Left ventricle myocardium inferior (tissue), 1 donor: Measurements from ENCODE around the gene KCNN3. TPM values are rescaled to one million over a fixed set of nuclear protein-coding genes. Genes with fewer than 3 reads are reported as not detected.

ENCODE experiments used
- DNase-seq: peaks from one replicate; pipeline ENCODE4 v3.0.0-alpha.2; 2020
- H3K27ac ChIP-seq: fragments of 200-600 bp; replicated peaks from 2 replicates; pipeline ENCODE4 v1.8.0; 2021
- H3K27me3 ChIP-seq: fragments of 200-600 bp; 2 replicates; pipeline ENCODE4 v1.8.0; 2021; ENCODE audit warnings: low read depth
- H3K36me3 ChIP-seq: fragments of 200-600 bp; 2 replicates; pipeline ENCODE4 v1.8.0; 2021
- H3K4me1 ChIP-seq: fragments of 200-600 bp; 2 replicates; pipeline ENCODE4 v1.8.0; 2021
- H3K4me3 ChIP-seq: fragments of 200-600 bp; 2 replicates; pipeline ENCODE4 v1.8.0; 2021; ENCODE audit warnings: mild to moderate bottlenecking, moderate library complexity
- H3K9me3 ChIP-seq: fragments of 200-600 bp; replicated peaks from 2 replicates; pipeline ENCODE4 v1.8.0; 2021
- CTCF ChIP-seq: fragments of 200-600 bp; IDR thresholded peaks from 2 replicates; pipeline ENCODE4 v1.8.0; 2021; ENCODE audit warnings: antibody characterized with exemption, mild to moderate bottlenecking, borderline replicate concordance
- intact Hi-C: fragments of 100-400 bp; cut with micrococcal nuclease; formaldehyde crosslinking; loops from one replicate; pipeline ENCODE4 v1.11.0; 2022
- total RNA-seq: library from RNA; stranded (reverse); fragmentation: NEBNext Ultra II Directional; extraction: Animal tissue kit (Norgen Biotek cat#: 25700); gene quantifications from one replicate; pipeline ENCODE4 v1.2.1, GENCODE V29; 2021
- donor health status: DM: no; HTN: yes; CAD: no; lungs with severe emphysema.

KCNN3 gene
- total RNA-seq, 1 donor from 2014 or later, result 4.8 TPM

GRCh38 chr1:154768456-154769125 is 101.5 kb downstream of the KCNN3 start:
- intact Hi-C loops, result loop anchor here (10.0 kb wide), 2 partner anchors 106 to 204 kb away; partner anchors contain the start of genes CHRNB2 and KCNN3
- no peak for DNase-seq
- Histone ChIP-seq H3K4me3 (no peak overlapping the region), H3K27ac (peak overlapping the region; percentile 55), H3K36me3 (no peaks in the 10 kb centered on the region), H3K4me1 (peaks cover 24% of the 10 kb centered on the region), H3K27me3 (no peaks in the 10 kb centered on the region), H3K9me3 (no peaks in the 10 kb centered on the region)
- TF ChIP-seq CTCF, result no peak

GRCh38 chr1:154767315-154768240 is 102.5 kb downstream of the KCNN3 start:
- peak; percentile 64 for DNase-seq
- no peak for TF ChIP-seq CTCF
- intact Hi-C loops, result loop anchor here (10.0 kb wide), 2 partner anchors 107 to 203 kb away; partner anchors contain the start of genes CHRNB2 and KCNN3
- no peaks in the 10 kb centered on the region for H3K36me3 ChIP-seq
- H3K9me3 ChIP-seq, result no peaks in the 10 kb centered on the region
- H3K27ac ChIP-seq, result peak overlapping the region; percentile 55
- no peaks in the 10 kb centered on the region for H3K27me3 ChIP-seq
- H3K4me3 ChIP-seq, result no peak overlapping the region
- peaks cover 24% of the 10 kb centered on the region for H3K4me1 ChIP-seq

GRCh38 chr1:154765970-154766369 is 104.1 kb downstream of the KCNN3 start:
- Histone ChIP-seq H3K4me1 (peaks cover 24% of the 10 kb centered on the region), H3K27ac (no peak overlapping the region), H3K36me3 (no peaks in the 10 kb centered on the region), H3K4me3 (no peak overlapping the region), H3K9me3 (no peaks in the 10 kb centered on the region), H3K27me3 (peaks cover 5% of the 10 kb centered on the region)
- peak; percentile 56 for TF ChIP-seq CTCF
- no peak for DNase-seq
- intact Hi-C loops, result loop anchor here (10.0 kb wide), 2 partner anchors 109 to 201 kb away; partner anchors contain the start of genes CHRNB2 and KCNN3

GRCh38 chr1:154764773-154765172 is 105.3 kb downstream of the KCNN3 start:
- no peak overlapping the region for H3K27ac ChIP-seq
- DNase-seq, result no peak
- TF ChIP-seq CTCF, result no peak
- peaks cover 35% of the 10 kb centered on the region for H3K4me1 ChIP-seq
- no peaks in the 10 kb centered on the region for H3K36me3 ChIP-seq
- no peaks in the 10 kb centered on the region for H3K9me3 ChIP-seq
- H3K27me3 ChIP-seq, result peaks cover 9% of the 10 kb centered on the region
- intact Hi-C loops, result loop anchor here (10.0 kb wide), 2 partner anchors 110 to 200 kb away; partner anchors contain the start of genes CHRNB2 and KCNN3
- no peak overlapping the region for H3K4me3 ChIP-seq

GRCh38 chr1:154764181-154764580 is 105.9 kb downstream of the KCNN3 start:
- intact Hi-C loops, result loop anchor here (10.0 kb wide), 2 partner anchors 111 to 199 kb away; partner anchors contain the start of genes CHRNB2 and KCNN3
- no peak for DNase-seq
- H3K4me1 ChIP-seq, result peaks cover 38% of the 10 kb centered on the region
- H3K27ac ChIP-seq, result no peak overlapping the region
- TF ChIP-seq CTCF, result no peak
- no peaks in the 10 kb centered on the region for H3K9me3 ChIP-seq
- H3K4me3 ChIP-seq, result no peak overlapping the region
- H3K27me3 ChIP-seq, result peaks cover 9% of the 10 kb centered on the region
- H3K36me3 ChIP-seq, result no peaks in the 10 kb centered on the region
